GM12878 (cell line): ENCODE data around the gene LRRK1. TPM values are rescaled to one million over a fixed set of nuclear protein-coding genes. Genes with fewer than 3 reads are reported as not detected.

Experiments used
- ATF7 ChIP-seq: fragments of 450-650 bp; IDR thresholded peaks from 2 replicates; pipeline ENCODE4 v1.6.1; 2016; ENCODE audit warnings: low read depth, mild to moderate bottlenecking
- BHLHE40 ChIP-seq, 2 experiments: fragments of 450-650 bp in 1 of 2; IDR thresholded peaks; 2 replicates each; pipeline ENCODE4 v1.6.1; 2011 to 2017; ENCODE audit warnings: low read depth in 2 of 2, borderline replicate concordance in 1 of 2, improper control_type of control experiment in 1 of 2, low read length in 1 of 2, mild to moderate bottlenecking in 1 of 2
- BMI1 ChIP-seq: fragments of 450-650 bp; IDR thresholded peaks from 2 replicates; pipeline ENCODE4 v1.6.1; 2016; ENCODE audit warnings: mild to moderate bottlenecking, moderate library complexity, borderline replicate concordance
- CBFB ChIP-seq: IDR thresholded peaks from 2 replicates; pipeline ENCODE4 v1.6.1; 2016; ENCODE audit warnings: antibody characterized with exemption, low read depth
- DPF2 ChIP-seq: fragments of 450-650 bp; IDR thresholded peaks from 2 replicates; pipeline ENCODE4 v1.6.1; 2017; ENCODE audit warnings: mild to moderate bottlenecking
- EED ChIP-seq: sonication (generic); IDR thresholded peaks from 2 replicates; pipeline ENCODE4 v1.6.1; 2016; ENCODE audit warnings: antibody characterized with exemption, low read depth
- IKZF2 ChIP-seq, 2 experiments: fragments of 450-650 bp; IDR thresholded peaks; 2 replicates each; pipeline ENCODE4 v1.6.1; 2017; ENCODE audit warnings: mild to moderate bottlenecking in 2 of 2, moderate library complexity in 2 of 2
- IRF4 ChIP-seq: IDR thresholded peaks from 2 replicates; pipeline ENCODE4 v1.6.1; 2011; ENCODE audit warnings: low read depth, low read length
- MTA2 ChIP-seq: fragments of 450-650 bp; IDR thresholded peaks from 2 replicates; pipeline ENCODE4 v1.6.1; 2016; ENCODE audit warnings: low read depth, mild to moderate bottlenecking, moderate library complexity
- NR2F1 ChIP-seq: fragments of 450-650 bp; conservative IDR thresholded peaks from 2 replicates; pipeline ENCODE4 v1.6.1; 2017; ENCODE audit warnings: mild to moderate bottlenecking
- PML ChIP-seq: IDR thresholded peaks from 2 replicates; pipeline ENCODE4 v1.6.1; 2012; ENCODE audit warnings: low read length, inconsistent platforms
- POLR2AphosphoS5 ChIP-seq: IDR thresholded peaks from 2 replicates; pipeline ENCODE4 v1.6.1; 2011; ENCODE audit warnings: mild to moderate bottlenecking, low read length, inconsistent platforms
- POU2F2 ChIP-seq: IDR thresholded peaks from 3 replicates; pipeline ENCODE4 v1.6.1; 2011; ENCODE audit warnings: low read depth, mild to moderate bottlenecking, low read length, borderline replicate concordance
- PRDM15 ChIP-seq: fragments of 450-650 bp; formaldehyde crosslinking; IDR thresholded peaks from 2 replicates; pipeline ENCODE4 v1.4.0; 2020; ENCODE audit warnings: mild to moderate bottlenecking, moderate library complexity
- RELB ChIP-seq: fragments of 450-650 bp; IDR thresholded peaks from 2 replicates; pipeline ENCODE4 v1.6.1; 2017; ENCODE audit warnings: low read depth, mild to moderate bottlenecking, moderate library complexity
- TCF3 ChIP-seq: IDR thresholded peaks from 2 replicates; pipeline ENCODE4 v1.6.1; 2012; ENCODE audit warnings: low read depth, mild to moderate bottlenecking, low read length, borderline replicate concordance; ENCODE audit not compliant: insufficient read depth
- YY1 ChIP-seq: IDR thresholded peaks from 2 replicates; pipeline ENCODE4 v1.6.1; 2011; ENCODE audit warnings: low read depth, mild to moderate bottlenecking, low read length
- ZNF207 ChIP-seq: fragments of 450-650 bp; IDR thresholded peaks from 2 replicates; pipeline ENCODE4 v1.6.1; 2014; ENCODE audit warnings: antibody characterized with exemption, mild to moderate bottlenecking, borderline replicate concordance
- ZNF592 ChIP-seq: fragments of 450-650 bp; IDR thresholded peaks from 2 replicates; pipeline ENCODE4 v1.6.1; 2017; ENCODE audit warnings: mild to moderate bottlenecking, moderate library complexity
- polyA plus RNA-seq, 11 experiments: library from polyadenylated mRNA; depleted of rRNA in 4 of 11; unstranded in 6 of 11; stranded (reverse) in 5 of 11; fragments of >200 nt; fragmentation: Nextera tagmentation in 4 of 11; fragmentation: Illumina TruSeq in 1 of 11; extraction: Ambion mirVana in 4 of 11; extraction: Trizol in 1 of 11; gene quantifications; 1 replicate in 1 of 11; 2 replicates in 10 of 11; pipeline versions ENCODE4 v1.2.1 to v1.2.3, GENCODE V29; 2011 to 2016; ENCODE audit warnings: inconsistent platforms in 2 of 11, missing spikeins in 2 of 11, low read depth in 1 of 11
- total RNA-seq, 4 experiments: library from RNA; depleted of rRNA in 3 of 4; stranded (reverse); fragments of >200 nt in 3 of 4; fragmentation: Illumina TruSeq in 1 of 4; extraction: Trizol in 1 of 4; gene quantifications; 2 replicates each; pipeline versions ENCODE4 v1.2.1 to v1.2.3, GENCODE V29; 2013 to 2021

LRRK1 gene
- total and polyA plus RNA-seq, 10 of the 15 experiments (the other 5 are each of a cell fraction or from before 2014, with no cell fraction given): 2.2 to 58.3 (median 17.9) TPM

- TF ChIP-seq PRDM15 (CRISPR knock-in tag) (no peak), DPF2 (0 out of 2 replicates have a peak, but pooled peaks have one; percentile 34), IKZF2 (IDR thresholded peaks at IDR 0.05) (peak in 1 of 2 experiments; percentile 51; a peak in 2 of 4 replicates), BMI1 (no peak), EED (0 out of 2 replicates have a peak, but pooled peaks have one; percentile 19), POU2F2 (peak; percentile 32; the same call in 1 of the 3 replicates), RELB (peak; percentile 77), ZNF207 (0 out of 2 replicates have a peak, but pooled peaks have one; percentile 27), MTA2 (peak; percentile 62; the same call in 1 of the 2 replicates), CBFB (no peak), YY1 (peak; percentile 33; the same call in 1 of the 2 replicates), IRF4 (0 out of 2 replicates have a peak, but pooled peaks have one; percentile 11), TCF3 (0 out of 2 replicates have a peak, but pooled peaks have one; percentile 31), BHLHE40 (IDR thresholded peaks at IDR 0.05; ENCODE audit: borderline replicate concordance in 1 of 2, low read depth in 2 of 2, low read length in 1 of 2) (no peak), NR2F1 (0 out of 2 replicates have a peak, but pooled peaks have one; percentile 40), PML (no peak), POLR2AphosphoS5 (peak; percentile 75), ZNF592 (no peak), ATF7 (peak; percentile 79; the same call in 1 of the 2 replicates)
Measured at GRCh38 chr15:100947760-100948429, 28.7 kb downstream of the LRRK1 start (continued).
